ENCODE data around the gene PREX1. TPM values are rescaled to one million over a fixed set of nuclear protein-coding genes. Genes with fewer than 3 reads are reported as not detected.

The PREX1 gene
- total and polyA plus RNA-seq, 2 experiments from 2014 or later: 2.4 to 10.3 TPM

DNA sequence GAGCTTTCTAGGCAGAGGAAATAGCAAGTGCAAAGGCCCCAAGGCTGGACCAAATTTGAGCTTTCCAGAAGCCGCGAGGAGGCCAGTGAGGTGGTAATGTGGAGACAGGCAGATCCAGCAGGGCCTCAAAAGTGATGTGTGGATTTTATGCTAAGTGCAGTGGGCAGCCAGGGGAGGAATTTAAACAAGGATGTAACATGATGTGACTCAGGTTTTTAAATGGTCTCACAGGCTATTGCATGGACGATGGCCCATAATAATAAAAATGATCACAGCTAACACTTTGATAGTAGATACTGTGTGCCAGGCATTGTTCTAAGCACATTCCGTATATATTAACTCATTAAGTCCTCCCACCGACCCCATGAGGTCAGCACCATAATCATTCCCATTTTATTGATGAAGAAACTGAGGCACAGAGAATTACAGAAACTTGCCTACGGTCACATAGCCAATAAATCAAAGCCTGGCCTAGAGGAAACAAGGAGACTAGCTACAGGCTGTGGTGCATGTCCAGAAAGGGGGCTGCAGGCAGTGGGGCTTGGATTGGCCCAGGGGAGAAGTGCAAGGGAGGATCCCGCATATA is 18.0 kb upstream of the PREX1 start (continued):
- TF ChIP-seq, protein P1, sequence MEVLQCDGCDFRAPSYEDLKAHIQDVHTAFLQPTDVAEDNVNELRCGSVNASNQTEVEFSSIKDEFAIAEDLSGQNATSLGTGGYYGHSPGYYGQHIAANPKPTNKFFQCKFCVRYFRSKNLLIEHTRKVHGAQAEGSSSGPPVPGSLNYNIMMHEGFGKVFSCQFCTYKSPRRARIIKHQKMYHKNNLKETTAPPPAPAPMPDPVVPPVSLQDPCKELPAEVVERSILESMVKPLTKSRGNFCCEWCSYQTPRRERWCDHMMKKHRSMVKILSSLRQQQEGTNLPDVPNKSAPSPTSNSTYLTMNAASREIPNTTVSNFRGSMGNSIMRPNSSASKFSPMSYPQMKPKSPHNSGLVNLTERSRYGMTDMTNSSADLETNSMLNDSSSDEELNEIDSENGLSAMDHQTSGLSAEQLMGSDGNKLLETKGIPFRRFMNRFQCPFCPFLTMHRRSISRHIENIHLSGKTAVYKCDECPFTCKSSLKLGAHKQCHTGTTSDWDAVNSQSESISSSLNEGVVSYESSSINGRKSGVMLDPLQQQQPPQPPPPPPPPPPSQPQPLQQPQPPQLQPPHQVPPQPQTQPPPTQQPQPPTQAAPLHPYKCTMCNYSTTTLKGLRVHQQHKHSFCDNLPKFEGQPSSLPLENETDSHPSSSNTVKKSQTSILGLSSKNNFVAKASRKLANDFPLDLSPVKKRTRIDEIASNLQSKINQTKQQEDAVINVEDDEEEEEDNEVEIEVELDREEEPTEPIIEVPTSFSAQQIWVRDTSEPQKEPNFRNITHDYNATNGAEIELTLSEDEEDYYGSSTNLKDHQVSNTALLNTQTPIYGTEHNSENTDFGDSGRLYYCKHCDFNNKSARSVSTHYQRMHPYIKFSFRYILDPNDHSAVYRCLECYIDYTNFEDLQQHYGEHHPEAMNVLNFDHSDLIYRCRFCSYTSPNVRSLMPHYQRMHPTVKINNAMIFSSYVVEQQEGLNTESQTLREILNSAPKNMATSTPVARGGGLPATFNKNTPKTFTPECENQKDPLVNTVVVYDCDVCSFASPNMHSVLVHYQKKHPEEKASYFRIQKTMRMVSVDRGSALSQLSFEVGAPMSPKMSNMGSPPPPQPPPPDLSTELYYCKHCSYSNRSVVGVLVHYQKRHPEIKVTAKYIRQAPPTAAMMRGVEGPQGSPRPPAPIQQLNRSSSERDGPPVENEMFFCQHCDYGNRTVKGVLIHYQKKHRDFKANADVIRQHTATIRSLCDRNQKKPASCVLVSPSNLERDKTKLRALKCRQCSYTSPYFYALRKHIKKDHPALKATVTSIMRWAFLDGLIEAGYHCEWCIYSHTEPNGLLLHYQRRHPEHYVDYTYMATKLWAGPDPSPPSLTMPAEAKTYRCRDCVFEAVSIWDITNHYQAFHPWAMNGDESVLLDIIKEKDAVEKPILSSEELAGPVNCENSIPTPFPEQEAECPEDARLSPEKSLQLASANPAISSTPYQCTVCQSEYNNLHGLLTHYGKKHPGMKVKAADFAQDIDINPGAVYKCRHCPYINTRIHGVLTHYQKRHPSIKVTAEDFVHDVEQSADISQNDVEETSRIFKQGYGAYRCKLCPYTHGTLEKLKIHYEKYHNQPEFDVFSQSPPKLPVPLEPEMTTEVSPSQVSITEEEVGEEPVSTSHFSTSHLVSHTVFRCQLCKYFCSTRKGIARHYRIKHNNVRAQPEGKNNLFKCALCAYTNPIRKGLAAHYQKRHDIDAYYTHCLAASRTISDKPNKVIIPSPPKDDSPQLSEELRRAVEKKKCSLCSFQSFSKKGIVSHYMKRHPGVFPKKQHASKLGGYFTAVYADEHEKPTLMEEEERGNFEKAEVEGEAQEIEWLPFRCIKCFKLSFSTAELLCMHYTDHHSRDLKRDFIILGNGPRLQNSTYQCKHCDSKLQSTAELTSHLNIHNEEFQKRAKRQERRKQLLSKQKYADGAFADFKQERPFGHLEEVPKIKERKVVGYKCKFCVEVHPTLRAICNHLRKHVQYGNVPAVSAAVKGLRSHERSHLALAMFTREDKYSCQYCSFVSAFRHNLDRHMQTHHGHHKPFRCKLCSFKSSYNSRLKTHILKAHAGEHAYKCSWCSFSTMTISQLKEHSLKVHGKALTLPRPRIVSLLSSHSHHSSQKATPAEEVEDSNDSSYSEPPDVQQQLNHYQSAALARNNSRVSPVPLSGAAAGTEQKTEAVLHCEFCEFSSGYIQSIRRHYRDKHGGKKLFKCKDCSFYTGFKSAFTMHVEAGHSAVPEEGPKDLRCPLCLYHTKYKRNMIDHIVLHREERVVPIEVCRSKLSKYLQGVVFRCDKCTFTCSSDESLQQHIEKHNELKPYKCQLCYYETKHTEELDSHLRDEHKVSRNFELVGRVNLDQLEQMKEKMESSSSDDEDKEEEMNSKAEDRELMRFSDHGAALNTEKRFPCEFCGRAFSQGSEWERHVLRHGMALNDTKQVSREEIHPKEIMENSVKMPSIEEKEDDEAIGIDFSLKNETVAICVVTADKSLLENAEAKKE (CRISPR knock-in tag; IDR thresholded peaks at IDR 0.05): no peak
- TF ChIP-seq, protein P2, sequence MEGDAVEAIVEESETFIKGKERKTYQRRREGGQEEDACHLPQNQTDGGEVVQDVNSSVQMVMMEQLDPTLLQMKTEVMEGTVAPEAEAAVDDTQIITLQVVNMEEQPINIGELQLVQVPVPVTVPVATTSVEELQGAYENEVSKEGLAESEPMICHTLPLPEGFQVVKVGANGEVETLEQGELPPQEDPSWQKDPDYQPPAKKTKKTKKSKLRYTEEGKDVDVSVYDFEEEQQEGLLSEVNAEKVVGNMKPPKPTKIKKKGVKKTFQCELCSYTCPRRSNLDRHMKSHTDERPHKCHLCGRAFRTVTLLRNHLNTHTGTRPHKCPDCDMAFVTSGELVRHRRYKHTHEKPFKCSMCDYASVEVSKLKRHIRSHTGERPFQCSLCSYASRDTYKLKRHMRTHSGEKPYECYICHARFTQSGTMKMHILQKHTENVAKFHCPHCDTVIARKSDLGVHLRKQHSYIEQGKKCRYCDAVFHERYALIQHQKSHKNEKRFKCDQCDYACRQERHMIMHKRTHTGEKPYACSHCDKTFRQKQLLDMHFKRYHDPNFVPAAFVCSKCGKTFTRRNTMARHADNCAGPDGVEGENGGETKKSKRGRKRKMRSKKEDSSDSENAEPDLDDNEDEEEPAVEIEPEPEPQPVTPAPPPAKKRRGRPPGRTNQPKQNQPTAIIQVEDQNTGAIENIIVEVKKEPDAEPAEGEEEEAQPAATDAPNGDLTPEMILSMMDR (conservative IDR thresholded peaks at IDR 0.05; ENCODE audit: low read depth in 2 of 2): no peak
- no peak for TF ChIP-seq NANOG (IDR thresholded peaks at IDR 0.05; ENCODE audit: borderline replicate concordance)
- no peak for TF ChIP-seq POLR2AphosphoS5 (IDR thresholded peaks at IDR 0.05; ENCODE audit: low read depth)
- TF ChIP-seq JUNB (IDR thresholded peaks at IDR 0.05; ENCODE audit: unreplicated experiment): no peak
- no peak for TF ChIP-seq EZH2phosphoT487 (IDR thresholded peaks at IDR 0.05; ENCODE audit: unreplicated experiment)
- no peak for TF ChIP-seq STAT1 (IDR thresholded peaks at IDR 0.05; ENCODE audit: unreplicated experiment)
- no peak for TF ChIP-seq CREB1 (CRISPR knock-in tag; IDR thresholded peaks at IDR 0.05; ENCODE audit: low read depth)
- no peak for TF ChIP-seq ZNF114 (CRISPR knock-in tag; IDR thresholded peaks at IDR 0.05)
